K562 (cell line): ENCODE results near the gene MGST3. TPM values are rescaled to one million over a fixed set of nuclear protein-coding genes. Genes with fewer than 3 reads are reported as not detected.

Experiments
- ATAC-seq: fragments of 200-7000 bp; cut with Tn5 transposase; 3 replicates; pipeline ENCODE4 v1.9.1; 2020; ENCODE audit warnings: moderate library complexity
- BruUV-seq: library from RNA; stranded (reverse); fragments of 400-500 nt; replicated peaks from 2 replicates; lab custom pipeline; 2021; lab: Mats Ljungman, UMichigan
- CTCF ChIA-PET: fragments of 300-600 bp; formaldehyde crosslinking; extraction: SDS; loops from one replicate; lab custom pipeline; 2021; ENCODE audit warnings: low intra/inter-chr PET ratio; lab: Yijun Ruan, JAX
- POLR2A ChIA-PET: fragments of 300-600, 350-650 bp; sonication (Branson Sonifier 250); formaldehyde crosslinking; extraction: SDS; loops from one replicate; lab custom pipeline; 2021; ENCODE audit warnings: antibody characterized with exemption, inconsistent platforms; lab: Yijun Ruan, JAX
- DNase-seq, 4 experiments: peaks; one replicate each; pipeline versions ENCODE4 v3.0.0 to v3.0.0-alpha.2; 2011 to 2018; ENCODE audit warnings: low spot score in 3 of 4, mixed read lengths in 3 of 4; ENCODE audit errors: extremely low read depth in 1 of 4
- FAIRE-seq: peaks from 2 replicates; lab custom pipeline; 2011; peaks lifted over from hg19 to GRCh38; lab: Jason Lieb, UNC
- H2AFZ ChIP-seq: 2 replicates; pipeline ENCODE4 v1.6.0; 2011; ENCODE audit warnings: low read depth, low read length, control low read depth, inconsistent platforms
- H3K27ac ChIP-seq: fragments of 200-600 bp; 3 replicates; pipeline ENCODE4 v1.8.0; 2011; ENCODE audit warnings: low read depth, mild to moderate bottlenecking, control low read depth, inconsistent platforms, low read length, moderate library complexity, mixed read lengths; ENCODE audit errors: extremely low read depth
- H3K27me3 ChIP-seq, 2 experiments: fragments of 300-600 bp in 1 of 2; 2 replicates in 1 of 2; 3 replicates in 1 of 2; pipeline versions ENCODE4 v1.6.0 to v1.8.0; 2011; ENCODE audit warnings: inconsistent platforms in 2 of 2, low read length in 2 of 2, mild to moderate bottlenecking in 1 of 2, mixed read lengths in 1 of 2, moderate library complexity in 1 of 2; ENCODE audit not compliant: control insufficient read depth in 2 of 2, insufficient read depth in 2 of 2
- H3K36me3 ChIP-seq: fragments of 300-600 bp; 3 replicates; pipeline ENCODE4 v1.8.0; 2011; ENCODE audit warnings: mild to moderate bottlenecking, low read length, inconsistent platforms; ENCODE audit not compliant: control insufficient read depth, insufficient read depth
- H3K4me1 ChIP-seq, 2 experiments: fragments of 200-600 bp in 1 of 2; replicated peaks in 1 of 2; 2 replicates in 1 of 2; 3 replicates in 1 of 2; pipeline versions ENCODE4 v1.5.1 to v1.8.0; 2011; ENCODE audit warnings: inconsistent platforms in 2 of 2, low read length in 2 of 2, mild to moderate bottlenecking in 1 of 2, mixed read lengths in 1 of 2, moderate library complexity in 1 of 2; ENCODE audit not compliant: control insufficient read depth in 2 of 2, insufficient read depth in 2 of 2
- H3K4me2 ChIP-seq: 2 replicates; pipeline ENCODE4 v1.6.1; 2011; ENCODE audit warnings: low read length, control low read depth, inconsistent platforms, mixed read lengths; ENCODE audit not compliant: insufficient read depth
- H3K4me3 ChIP-seq: fragments of 200-600 bp; sonication (generic), shearing (Covaris generic); 2 replicates; pipeline ENCODE4 v1.5.1; 2016; ENCODE audit warnings: control low read depth, inconsistent platforms
- H3K79me2 ChIP-seq: fragments of 200-600 bp; 3 replicates; pipeline ENCODE4 v1.8.0; 2011; ENCODE audit warnings: low read length, inconsistent platforms; ENCODE audit not compliant: control insufficient read depth, insufficient read depth
- H3K9ac ChIP-seq, 2 experiments: 2 replicates each; pipeline versions ENCODE4 v1.6.0 to v1.6.1; 2011; ENCODE audit warnings: low read depth in 2 of 2, low read length in 2 of 2, control low read depth in 1 of 2, inconsistent platforms in 1 of 2, mild to moderate bottlenecking in 1 of 2, mixed read lengths in 1 of 2; ENCODE audit not compliant: insufficient read depth in 1 of 2
- H3K9me1 ChIP-seq: one replicate; pipeline ENCODE4 v1.6.0; 2011; ENCODE audit warnings: inconsistent platforms, mild to moderate bottlenecking, low read length, moderate library complexity; ENCODE audit not compliant: control insufficient read depth, insufficient read depth
- H3K9me3 ChIP-seq: replicated peaks from 2 replicates; pipeline ENCODE4 v1.5.1; 2011; ENCODE audit warnings: low read depth, low read length, inconsistent platforms; ENCODE audit not compliant: control insufficient read depth, insufficient read depth
- H4K20me1 ChIP-seq: replicated peaks from 2 replicates; pipeline ENCODE4 v1.6.1; 2011; ENCODE audit warnings: low read length, inconsistent platforms, mixed read lengths; ENCODE audit not compliant: control insufficient read depth, insufficient read depth
- FIP1L1 ChIP-seq: fragments of 200-400 bp; formaldehyde crosslinking; IDR thresholded peaks from 2 replicates; pipeline ENCODE4 v1.6.1; 2018; ENCODE audit warnings: mild to moderate bottlenecking, low read depth, low read length; ENCODE audit not compliant: poor library complexity, severe bottlenecking
- KDM4B ChIP-seq, 2 experiments: fragments of 450-650 bp in 1 of 2; sonication (generic) in 1 of 2; IDR thresholded peaks; 2 replicates each; pipeline ENCODE4 v1.6.1; 2016 to 2017; ENCODE audit warnings: borderline replicate concordance in 2 of 2, antibody characterized with exemption in 1 of 2, low read depth in 1 of 2, mild to moderate bottlenecking in 1 of 2
- MCM5 ChIP-seq: fragments of 450-650 bp; IDR thresholded peaks from 2 replicates; pipeline ENCODE4 v1.6.1; 2016; ENCODE audit warnings: low read depth
- NUFIP1 ChIP-seq: fragments of 450-650 bp; IDR thresholded peaks from 2 replicates; pipeline ENCODE4 v1.6.1; 2018; ENCODE audit not compliant: partially characterized antibody
- PATZ1 ChIP-seq: fragments of 250-450 bp; sonication (Bioruptor Pico); IDR thresholded peaks from 2 replicates; pipeline ENCODE4 v1.5.0; 2020; ENCODE audit warnings: mild to moderate bottlenecking, borderline replicate concordance
- PHB ChIP-seq: fragments of 250-450 bp; sonication (Bioruptor Pico); IDR thresholded peaks from 2 replicates; pipeline ENCODE4 v1.5.0; 2021
- PPARD ChIP-seq: fragments of 250-450 bp; sonication (Bioruptor Pico); IDR thresholded peaks from 2 replicates; pipeline ENCODE4 v1.8.0; 2022; ENCODE audit warnings: inconsistent platforms, mild to moderate bottlenecking, moderate library complexity
- SMARCB1 ChIP-seq: IDR thresholded peaks from 2 replicates; pipeline ENCODE4 v1.6.1; 2011; ENCODE audit warnings: improper control_type of control experiment, low read depth; ENCODE audit not compliant: insufficient read length
- SREBF1 ChIP-seq: fragments of 150-350 bp; IDR thresholded peaks from 2 replicates; pipeline ENCODE4 v1.6.1; 2014; ENCODE audit warnings: antibody characterized with exemption, low read depth, low read length, borderline replicate concordance
- ZBTB40 ChIP-seq, 2 experiments: fragments of 450-650 bp in 1 of 2; sonication (generic) in 1 of 2; formaldehyde crosslinking in 1 of 2; IDR thresholded peaks; 2 replicates each; pipeline versions ENCODE4 v1.7.1 to v1.9.0; 2016 to 2022; ENCODE audit warnings: inconsistent platforms in 1 of 2, mild to moderate bottlenecking in 1 of 2, missing genetic modification reagents in 1 of 2
- WGBS: fragments of 100-300 bp; shearing (Covaris generic); methylation state at CpG from one replicate; pipeline ENCODE4 v1.1.6; 2016; ENCODE audit warnings: low coverage, mixed read lengths; ENCODE audit not compliant: insufficient coverage; ENCODE audit errors: missing lambda C conversion rate; 5-methylcytosine and 5-hydroxymethylcytosine counted together
- in situ Hi-C: fragments of 300-500 bp; cut with MboI; formaldehyde crosslinking; loops from 4 replicates; pipeline ENCODE4 v1.15.0; 2018; ENCODE audit warnings: inconsistent platforms, mixed read lengths
- intact Hi-C: fragments of 100-400 bp; cut with micrococcal nuclease; formaldehyde crosslinking; loops from 2 replicates; pipeline ENCODE4 v1.14.2; 2022
- polyA plus RNA-seq, 8 experiments: library from polyadenylated mRNA; depleted of rRNA in 4 of 8; stranded (reverse) in 5 of 8; unstranded in 3 of 8; fragments of >200 nt; fragmentation: Nextera tagmentation in 2 of 8; fragmentation: Illumina TruSeq in 1 of 8; extraction: Ambion mirVana in 2 of 8; extraction: Trizol in 1 of 8; gene quantifications; 2 replicates each; pipeline versions ENCODE4 v1.2.1 to v1.2.3, GENCODE V29; 2011 to 2014; ENCODE audit warnings: inconsistent platforms in 1 of 8, missing spikeins in 1 of 8
- total RNA-seq, 7 experiments: library from RNA; depleted of rRNA in 6 of 7; stranded (reverse); fragments of >200 nt in 6 of 7; fragmentation: Illumina TruSeq in 2 of 7; extraction: Trizol in 2 of 7; gene quantifications; 2 replicates each; pipeline versions ENCODE4 v1.2.1 to v1.2.3, GENCODE V29; 2011 to 2021; ENCODE audit warnings: low replicate concordance in 1 of 7

MGST3 gene
- total and polyA plus RNA-seq, 9 of the 15 experiments (the other 6 are each of a cell fraction or from before 2014, with no cell fraction given) = 70.7 to 287 (median 105) TPM

- Histone ChIP-seq H3K27me3 (no peaks in the 10 kb centered on the region), H3K9ac (no peak overlapping the region), H3K79me2 (no peaks in the 10 kb centered on the region; the same call in 2 of the 3 replicates), H4K20me1 (peaks cover 8% of the 10 kb centered on the region; the same call in 1 of the 2 replicates), H3K4me1 (peaks cover 10 to 15% of the 10 kb centered on the region in 2 experiments; a peak in 3 of 5 replicates), H3K9me1 (peaks cover 7% of the 10 kb centered on the region), H3K4me2 (no peak overlapping the region), H3K36me3 (peaks cover under 1% of the 10 kb centered on the region; the same call in 1 of the 3 replicates), H3K27ac (no peak overlapping the region), H3K9me3 (no peaks in the 10 kb centered on the region)
- CTCF ChIA-PET = no interaction called here
- WGBS = 85% methylated on average over 2 of the region's 2 CpGs
- no TSS peak for BruUV-seq
- POLR2A ChIA-PET = interaction anchor here (0.6 kb wide), 2 partner anchors 21 to 250 kb away, joined by 3 read pairs; no protein-coding TSS in a partner anchor
- FAIRE-seq (no peak), ATAC-seq (no peak)
- in situ Hi-C loops = no loop called here
- TF ChIP-seq MCM5 = no peak
- no peak for TF ChIP-seq SMARCB1
- no peak for TF ChIP-seq PATZ1 (CRISPR knock-in tag)
- no peak for TF ChIP-seq PHB
- no peak for TF ChIP-seq NUFIP1
- no peak for TF ChIP-seq SREBF1
- no peak for TF ChIP-seq FIP1L1
- no peak for TF ChIP-seq ZBTB40 (IDR thresholded peaks at IDR 0.05)
- no peak for TF ChIP-seq ZBTB40 (CRISPR knock-in tag; IDR thresholded peaks at IDR 0.05)
- TF ChIP-seq PPARD (CRISPR knock-in tag) = no peak
- no peak for TF ChIP-seq KDM4B (IDR thresholded peaks at IDR 0.05; ENCODE audit: borderline replicate concordance in 2 of 2, low read depth in 1 of 2)
- TF ChIP-seq, all 486 proteins: peak for 0
- no peak for DNase-seq
- intact Hi-C loops = no loop called here
- Histone ChIP-seq H2AFZ (no peak overlapping the region), H3K4me3 (no peak overlapping the region)
Measured at GRCh38 chr1:165644064-165644735, 13.2 kb downstream of the MGST3 start.
